ENCODE measurements around the gene SS18L1. TPM values are rescaled to one million over a fixed set of nuclear protein-coding genes. Genes with fewer than 3 reads are reported as not detected.
A peak's percentile ranks its signal among the peaks of the same experiment; 100 is the strongest.

SS18L1 gene
- total RNA-seq, 2 experiments from 2014 or later: 12.1 to 12.3 TPM

DNA sequence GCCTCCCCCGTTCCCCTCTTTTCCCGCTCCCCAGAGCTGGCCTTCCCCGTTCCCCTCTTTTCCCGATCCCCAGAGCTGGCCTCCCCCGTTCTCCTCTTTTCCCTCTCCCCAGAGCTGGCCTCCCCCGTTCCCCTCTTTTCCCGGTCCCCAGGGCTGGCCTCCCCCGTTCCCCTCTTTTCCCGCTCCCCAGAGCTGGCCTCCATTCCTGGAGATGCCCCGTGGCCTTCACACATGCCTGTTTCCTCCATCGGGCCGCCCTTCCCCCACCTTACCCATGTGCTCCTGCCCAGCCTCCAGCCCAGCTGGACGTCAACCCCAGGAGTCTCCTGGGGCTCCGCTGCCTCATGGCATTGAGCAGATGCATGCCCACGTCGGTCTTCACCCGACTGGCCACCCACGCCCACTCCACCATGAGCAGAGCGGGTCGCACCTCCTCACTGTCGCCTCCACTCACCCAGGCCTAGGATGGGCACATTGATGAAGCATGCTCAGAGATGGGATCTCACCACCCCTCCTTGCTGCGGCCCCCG is 8.3 kb downstream of the SS18L1 start:
- Mint-ChIP-seq H3K4me3 (no peak overlapping the region), H3K9me3 (peaks cover 5% of the 10 kb centered on the region), H3K27ac (no peak overlapping the region), H3K4me1 (peaks cover 18% of the 10 kb centered on the region), H3K36me3 (peaks cover 31% of the 10 kb centered on the region), H3K27me3 (no peaks in the 10 kb centered on the region)
- DNase-seq: no peak

- DNase-seq: no peak
- Mint-ChIP-seq H3K27ac (no peak overlapping the region), H3K9me3 (peaks cover 5% of the 10 kb centered on the region), H3K4me1 (peaks cover 18% of the 10 kb centered on the region), H3K4me3 (no peak overlapping the region), H3K27me3 (no peaks in the 10 kb centered on the region), H3K36me3 (peaks cover 38% of the 10 kb centered on the region)
Observed at GRCh38 chr20:62155428-62156253, 12.1 kb downstream of the SS18L1 start.

GRCh38 chr20:62156254-62156556 is 12.6 kb downstream of the SS18L1 start:
- DNase-seq: no peak
- H3K36me3 Mint-ChIP-seq: peaks cover 38% of the 10 kb centered on the region
- H3K27ac Mint-ChIP-seq: no peak overlapping the region
- H3K4me1 Mint-ChIP-seq: peaks cover 19% of the 10 kb centered on the region
- peaks cover 5% of the 10 kb centered on the region for H3K9me3 Mint-ChIP-seq
- H3K27me3 Mint-ChIP-seq: no peaks in the 10 kb centered on the region
- no peak overlapping the region for H3K4me3 Mint-ChIP-seq

GRCh38 chr20:62156592-62157386 is 13.2 kb downstream of the SS18L1 start:
- peaks cover 5% of the 10 kb centered on the region for H3K9me3 Mint-ChIP-seq
- no peak overlapping the region for H3K4me3 Mint-ChIP-seq
- H3K27me3 Mint-ChIP-seq: no peaks in the 10 kb centered on the region
- peaks cover 19% of the 10 kb centered on the region for H3K4me1 Mint-ChIP-seq
- peak; percentile 80 for DNase-seq
- H3K27ac Mint-ChIP-seq: no peak overlapping the region
- peaks cover 35% of the 10 kb centered on the region for H3K36me3 Mint-ChIP-seq

- Mint-ChIP-seq H3K4me1 (peaks cover 19% of the 10 kb centered on the region), H3K9me3 (peaks cover 3% of the 10 kb centered on the region), H3K4me3 (no peak overlapping the region), H3K27ac (no peak overlapping the region), H3K27me3 (no peaks in the 10 kb centered on the region), H3K36me3 (peaks cover 28% of the 10 kb centered on the region)
- DNase-seq: no peak
Observed at GRCh38 chr20:62157387-62158087, 14.0 kb downstream of the SS18L1 start.

GRCh38 chr20:62158088-62158400 is 14.5 kb downstream of the SS18L1 start:
- Mint-ChIP-seq H3K4me1 (peaks cover 19% of the 10 kb centered on the region), H3K9me3 (no peaks in the 10 kb centered on the region), H3K36me3 (peaks cover 23% of the 10 kb centered on the region), H3K27ac (no peak overlapping the region), H3K27me3 (no peaks in the 10 kb centered on the region), H3K4me3 (no peak overlapping the region)
- no peak for DNase-seq

GRCh38 chr20:62158541-62158940 is 15.0 kb downstream of the SS18L1 start:
- H3K4me3 Mint-ChIP-seq: no peak overlapping the region
- H3K27ac Mint-ChIP-seq: no peak overlapping the region
- H3K27me3 Mint-ChIP-seq: no peaks in the 10 kb centered on the region
- DNase-seq: no peak
- peaks cover 19% of the 10 kb centered on the region for H3K4me1 Mint-ChIP-seq
- peaks cover 18% of the 10 kb centered on the region for H3K36me3 Mint-ChIP-seq
- H3K9me3 Mint-ChIP-seq: no peaks in the 10 kb centered on the region

DNA sequence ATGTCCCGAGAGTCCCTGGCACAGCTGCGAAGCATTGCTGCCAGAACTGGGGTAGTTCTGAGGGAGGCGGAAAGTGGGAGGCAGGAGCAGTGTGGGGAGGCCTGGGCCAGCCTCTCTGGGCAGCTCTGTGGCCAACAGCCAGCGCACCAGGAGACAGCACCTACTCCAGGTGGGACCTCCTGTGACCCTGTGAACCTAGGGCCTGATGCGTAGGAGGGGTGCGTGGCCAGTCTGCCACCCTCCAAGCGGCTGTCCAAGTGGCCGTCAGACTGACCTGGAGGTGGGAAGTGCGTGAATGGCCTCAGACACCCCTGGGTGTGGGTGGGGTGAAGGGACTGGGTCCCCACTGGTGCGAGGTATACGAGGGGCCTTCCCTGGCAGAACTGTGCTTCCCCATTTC is 15.5 kb downstream of the SS18L1 start:
- no peak for DNase-seq
- Mint-ChIP-seq H3K4me3 (no peak overlapping the region), H3K36me3 (peaks cover 13% of the 10 kb centered on the region)

DNA sequence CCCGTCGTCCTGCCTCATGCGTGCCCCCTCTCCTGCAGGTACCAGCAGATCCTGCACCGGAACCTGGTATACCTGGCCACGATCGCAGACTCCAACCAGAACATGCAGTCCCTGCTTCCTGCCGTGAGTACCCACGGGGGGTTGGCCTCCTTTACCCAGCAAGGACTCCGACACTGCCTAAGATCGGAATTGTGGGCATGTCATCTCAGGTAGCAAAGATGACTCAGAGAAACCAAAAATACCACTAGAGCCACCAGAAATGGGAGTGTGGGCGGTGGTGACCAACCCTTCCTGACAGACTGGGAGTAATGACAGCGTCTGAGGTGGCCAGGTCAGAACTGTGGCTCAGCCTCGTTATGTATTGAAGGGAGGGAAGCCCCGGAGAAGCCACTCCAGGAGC is 16.3 kb downstream of the SS18L1 start:
- H3K4me1 Mint-ChIP-seq: peaks cover 19% of the 10 kb centered on the region
- peak overlapping the region; percentile 43 for H3K27ac Mint-ChIP-seq
- H3K27me3 Mint-ChIP-seq: no peaks in the 10 kb centered on the region
- no peaks in the 10 kb centered on the region for H3K9me3 Mint-ChIP-seq
- peak; percentile 67 for DNase-seq
- peaks cover 10% of the 10 kb centered on the region for H3K36me3 Mint-ChIP-seq
- H3K4me3 Mint-ChIP-seq: peak overlapping the region; percentile 32

More for the DNA sequence above, 15.5 kb downstream of the SS18L1 start:
- peaks cover 19% of the 10 kb centered on the region for H3K4me1 Mint-ChIP-seq
- no peak overlapping the region for H3K27ac Mint-ChIP-seq
- H3K27me3 Mint-ChIP-seq: no peaks in the 10 kb centered on the region
- H3K9me3 Mint-ChIP-seq: no peaks in the 10 kb centered on the region

DNA sequence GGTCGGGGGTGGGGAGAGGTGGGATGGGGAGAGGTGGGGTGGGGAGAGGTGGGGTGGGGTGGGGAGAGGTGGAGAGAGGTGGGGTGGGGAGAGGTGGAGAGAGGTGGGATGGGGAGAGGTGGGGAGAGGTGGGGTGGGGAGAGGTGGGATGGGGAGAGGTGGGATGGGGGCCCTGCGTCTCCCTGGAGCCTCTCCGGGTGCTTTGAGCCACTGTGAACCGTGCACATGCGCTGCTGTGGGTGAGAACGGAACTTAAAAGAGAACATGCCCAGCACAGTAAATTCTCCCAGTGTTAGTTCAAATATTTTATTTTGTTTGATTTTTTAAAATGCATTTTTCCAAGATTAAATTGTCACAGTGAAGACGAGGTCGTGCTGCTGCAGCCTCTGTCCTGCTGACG is 16.7 kb downstream of the SS18L1 start:
- Mint-ChIP-seq H3K36me3 (peaks cover 10% of the 10 kb centered on the region), H3K4me1 (peaks cover 19% of the 10 kb centered on the region), H3K27ac (no peak overlapping the region), H3K4me3 (no peak overlapping the region), H3K9me3 (no peaks in the 10 kb centered on the region), H3K27me3 (no peaks in the 10 kb centered on the region)
- DNase-seq: no peak

DNA sequence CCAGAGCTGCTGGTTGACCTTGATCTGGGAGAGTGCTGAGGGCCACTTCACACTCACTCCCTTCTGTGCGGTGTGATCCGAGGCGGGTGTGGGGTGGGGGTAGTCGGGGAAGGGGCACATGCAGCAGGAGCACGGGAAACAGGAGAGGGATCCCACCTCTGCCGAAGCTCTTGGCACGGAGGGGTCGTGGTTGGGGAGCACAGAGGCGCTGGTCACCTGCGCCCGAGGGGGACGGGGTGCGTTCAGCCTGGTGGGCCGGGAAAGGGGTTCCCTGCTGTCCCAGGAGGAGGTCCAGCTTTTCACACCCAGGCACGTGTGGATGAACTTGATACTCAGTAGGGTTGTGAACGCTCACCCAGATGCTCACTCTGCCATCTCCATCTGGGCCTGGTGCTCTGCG is 17.3 kb downstream of the SS18L1 start:
- Mint-ChIP-seq H3K27me3 (no peaks in the 10 kb centered on the region), H3K9me3 (no peaks in the 10 kb centered on the region), H3K4me1 (peaks cover 17% of the 10 kb centered on the region), H3K4me3 (no peak overlapping the region), H3K36me3 (peaks cover 12% of the 10 kb centered on the region), H3K27ac (no peak overlapping the region)
- DNase-seq: no peak

GRCh38 chr20:62161347-62161746 is 17.8 kb downstream of the SS18L1 start:
- Mint-ChIP-seq H3K4me3 (no peak overlapping the region), H3K27ac (no peak overlapping the region), H3K36me3 (peaks cover 12% of the 10 kb centered on the region), H3K4me1 (peaks cover 16% of the 10 kb centered on the region), H3K27me3 (no peaks in the 10 kb centered on the region), H3K9me3 (no peaks in the 10 kb centered on the region)
- no peak for DNase-seq

DNA sequence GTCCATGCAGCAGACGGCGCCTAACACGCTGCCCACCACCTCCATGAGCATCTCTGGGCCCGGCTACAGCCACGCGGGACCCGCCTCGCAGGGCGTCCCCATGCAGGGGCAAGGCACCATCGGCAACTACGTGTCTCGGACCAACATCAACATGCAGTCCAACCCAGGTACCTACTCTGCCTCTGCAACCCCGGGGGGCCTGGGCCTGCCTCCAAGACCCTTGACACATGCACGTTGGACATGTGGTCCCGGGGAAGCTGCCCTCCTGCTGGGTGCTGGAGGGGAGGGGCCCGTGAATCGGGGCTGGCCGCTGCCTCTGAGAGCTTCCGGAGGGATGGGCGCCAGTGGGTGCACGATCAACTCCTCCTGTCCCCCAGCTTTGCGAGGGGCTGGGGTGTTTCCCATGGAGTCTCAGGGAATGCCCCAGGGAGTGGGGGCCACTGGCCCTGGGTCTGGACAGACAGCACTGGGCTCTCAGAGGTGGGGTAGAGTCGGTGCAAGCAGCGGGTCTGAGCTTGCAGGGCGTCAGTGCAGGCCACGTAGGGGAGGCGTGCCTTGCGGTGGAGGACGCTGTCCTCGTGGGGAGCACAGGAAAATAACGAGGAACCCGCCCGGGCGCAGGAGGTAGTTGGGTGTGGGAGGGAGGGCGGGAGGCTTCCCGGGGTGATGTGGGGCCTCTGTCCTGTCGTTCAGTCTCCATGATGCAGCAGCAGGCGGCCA is 19.4 kb downstream of the SS18L1 start:
- Mint-ChIP-seq H3K9me3 (no peaks in the 10 kb centered on the region), H3K4me3 (no peak overlapping the region), H3K27me3 (no peaks in the 10 kb centered on the region), H3K4me1 (peaks cover 11% of the 10 kb centered on the region), H3K36me3 (peaks cover 12% of the 10 kb centered on the region), H3K27ac (no peak overlapping the region)
- no peak for DNase-seq

- Mint-ChIP-seq H3K27ac (no peak overlapping the region), H3K4me1 (peaks cover 11% of the 10 kb centered on the region), H3K36me3 (peaks cover 15% of the 10 kb centered on the region), H3K9me3 (no peaks in the 10 kb centered on the region), H3K27me3 (no peaks in the 10 kb centered on the region), H3K4me3 (no peak overlapping the region)
- DNase-seq: no peak
Observed at GRCh38 chr20:62163485-62163865, 19.9 kb downstream of the SS18L1 start.
